GM19395 (cell line): Measurements from ENCODE around the gene CORO7.

Experiments used
- ATAC-seq: cut with Tn5 transposase; IDR thresholded peaks from one replicate; pipeline ENCODE4 v1.9.1; 2021; ENCODE audit warnings: mild to moderate bottlenecking, moderate library complexity; ENCODE audit not compliant: unreplicated experiment

Gene CORO7

DNA sequence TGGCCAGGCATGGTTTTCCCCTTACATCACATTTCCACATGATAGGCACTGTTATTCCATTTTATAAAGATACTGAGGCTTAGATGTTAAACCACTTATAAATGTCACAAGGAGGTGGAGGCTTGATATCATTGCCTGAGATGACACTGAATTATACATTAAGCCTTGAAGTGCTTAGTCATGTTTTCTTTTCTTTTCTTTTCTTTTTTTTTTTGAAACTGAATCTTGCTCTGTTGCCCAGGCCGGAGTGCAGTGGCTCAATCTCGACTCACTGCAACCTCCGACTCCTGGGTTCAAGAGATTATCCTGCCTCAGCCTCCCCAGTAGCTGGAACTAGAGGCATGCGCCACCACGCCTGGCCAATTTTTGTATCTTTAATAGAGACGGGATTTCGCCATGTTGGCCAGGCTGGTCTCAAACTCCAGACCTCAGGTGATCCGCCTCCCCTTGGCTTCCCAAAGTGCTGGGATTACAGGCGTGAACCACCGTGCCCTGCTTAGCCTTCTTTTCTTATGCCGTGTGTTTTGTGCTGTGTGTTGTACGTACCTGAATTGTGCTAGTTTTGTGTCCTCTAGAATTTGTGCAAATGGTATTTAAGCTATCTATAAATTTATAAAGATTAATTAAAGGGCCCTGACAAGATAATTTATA, 10.5 kb upstream of the CORO7 start:
- ATAC-seq, result no peak

DNA sequence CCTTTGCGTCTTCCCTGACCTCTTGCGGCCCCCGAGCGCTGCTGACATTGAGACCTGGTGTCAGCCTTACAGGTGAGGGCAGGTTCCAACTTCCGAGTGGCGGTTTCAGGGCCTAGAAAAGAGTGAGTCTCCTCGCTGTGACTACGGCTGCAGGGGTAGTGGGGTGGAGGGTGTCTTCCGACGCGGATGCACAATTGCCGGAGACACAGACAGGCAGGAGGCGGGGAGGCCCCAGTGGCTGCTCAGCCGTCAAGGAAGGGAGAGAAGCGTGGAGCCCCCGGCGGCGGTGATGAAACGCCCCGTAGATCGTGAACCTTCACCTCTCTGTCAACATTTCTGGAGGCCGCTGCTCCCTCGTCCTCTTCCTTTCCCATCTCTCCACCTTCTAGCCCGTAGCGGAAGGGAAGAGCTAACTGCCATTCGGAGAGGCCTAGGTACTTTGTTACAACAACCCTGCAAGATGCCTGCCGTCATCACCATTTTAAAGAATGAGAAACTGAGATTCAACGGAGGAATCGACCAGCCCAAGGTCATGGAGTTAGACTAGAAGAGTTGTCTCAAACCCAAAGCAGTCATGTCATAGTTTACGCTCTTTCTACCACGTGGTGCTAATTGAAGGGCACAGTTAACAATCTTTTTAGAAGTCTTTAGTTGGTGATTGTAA, 9.8 kb upstream of the CORO7 start:
- peak; percentile 40 for ATAC-seq

DNA sequence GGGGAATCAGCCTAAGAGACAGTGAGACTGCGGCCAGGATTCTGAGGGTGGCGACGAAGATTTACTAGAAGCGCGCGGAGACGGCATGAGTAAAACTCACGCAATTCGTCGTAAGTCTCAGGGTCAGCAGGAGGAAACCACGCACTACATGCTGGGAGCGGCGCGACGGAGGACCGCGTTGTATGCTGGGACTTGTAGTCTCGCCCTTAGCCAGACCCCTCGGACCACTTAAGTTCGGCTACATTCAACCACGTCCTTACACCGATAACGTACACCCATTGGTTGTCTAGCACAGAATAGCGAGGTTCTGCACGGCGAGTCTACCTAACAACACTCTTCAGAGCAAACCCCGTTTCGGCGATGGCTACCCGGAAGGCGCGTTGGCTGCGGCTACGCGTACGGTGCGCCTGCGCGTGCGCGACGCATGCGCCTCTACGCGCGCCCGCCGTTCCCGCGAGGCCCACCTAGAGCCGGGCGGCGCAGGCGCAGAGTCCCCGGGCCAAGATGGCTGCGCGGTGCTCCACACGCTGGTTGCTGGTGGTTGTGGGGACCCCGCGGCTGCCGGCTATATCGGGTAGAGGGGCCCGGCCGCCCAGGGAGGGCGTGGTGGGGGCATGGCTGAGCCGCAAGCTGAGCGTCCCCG, 9.1 kb upstream of the CORO7 start, which contains the start of gene DNAJA3:
DNAJA3 (plus strand) TSS at position 491 of the 643 bp plus-strand sequence; CDS start at position 505, 14 bp downstream.
- peak; percentile 92 for ATAC-seq

DNA sequence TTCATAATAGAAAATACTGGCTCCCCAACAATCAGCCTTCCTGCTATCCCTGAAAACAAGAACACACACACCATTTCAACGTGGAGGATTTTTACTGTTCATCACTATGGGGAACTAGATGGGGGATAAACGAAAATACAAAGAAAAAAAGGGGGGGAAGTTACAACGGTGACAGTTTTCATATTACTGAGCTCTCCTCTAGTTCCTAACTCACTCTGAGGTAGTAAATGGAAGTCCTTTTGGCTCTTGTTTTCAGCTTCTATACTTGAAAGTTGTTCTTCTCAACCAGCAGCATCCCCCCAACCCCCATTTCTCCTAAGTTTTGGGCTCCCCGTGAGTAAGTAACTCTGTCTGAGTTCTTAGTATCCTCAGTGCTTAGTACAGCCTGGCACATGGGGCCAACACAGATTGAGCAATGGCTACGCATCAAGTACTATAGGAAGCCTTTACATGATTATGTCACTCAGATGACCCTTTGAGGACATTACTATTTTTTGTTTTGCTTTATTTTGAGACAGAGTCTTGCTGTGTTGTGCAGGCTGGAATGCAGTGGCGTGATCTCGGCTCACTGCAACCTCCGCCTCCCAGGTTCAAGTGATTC, 4.2 kb upstream of the CORO7 start:
- ATAC-seq, result no peak

DNA sequence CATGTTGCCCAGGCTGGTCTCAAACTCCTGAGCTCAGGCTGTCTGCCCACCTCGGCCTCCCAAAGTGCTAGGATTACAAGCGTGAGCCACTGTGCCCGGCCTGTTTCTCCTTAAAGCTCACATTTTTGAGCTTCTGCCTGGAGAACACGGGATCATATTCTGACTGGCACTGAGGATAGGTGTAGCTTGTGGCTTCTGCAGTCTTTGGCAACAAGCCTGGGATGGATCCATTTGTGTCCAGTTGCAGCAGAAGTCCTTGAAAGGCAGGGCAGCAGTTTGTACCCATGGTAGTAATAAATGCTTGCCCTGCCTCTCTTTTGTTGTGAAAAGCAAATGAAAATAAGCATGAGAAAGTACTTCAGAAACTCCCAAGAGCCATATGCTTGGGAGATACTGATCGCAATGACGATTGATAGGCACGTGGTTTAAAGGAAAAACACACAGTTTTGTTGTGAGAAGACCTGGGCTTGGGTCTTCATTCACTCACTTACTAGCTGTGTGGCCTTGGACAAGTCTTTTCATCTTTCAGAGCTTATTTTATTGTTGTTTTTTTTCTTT, 3.1 kb upstream of the CORO7 start:
- no peak for ATAC-seq

DNA sequence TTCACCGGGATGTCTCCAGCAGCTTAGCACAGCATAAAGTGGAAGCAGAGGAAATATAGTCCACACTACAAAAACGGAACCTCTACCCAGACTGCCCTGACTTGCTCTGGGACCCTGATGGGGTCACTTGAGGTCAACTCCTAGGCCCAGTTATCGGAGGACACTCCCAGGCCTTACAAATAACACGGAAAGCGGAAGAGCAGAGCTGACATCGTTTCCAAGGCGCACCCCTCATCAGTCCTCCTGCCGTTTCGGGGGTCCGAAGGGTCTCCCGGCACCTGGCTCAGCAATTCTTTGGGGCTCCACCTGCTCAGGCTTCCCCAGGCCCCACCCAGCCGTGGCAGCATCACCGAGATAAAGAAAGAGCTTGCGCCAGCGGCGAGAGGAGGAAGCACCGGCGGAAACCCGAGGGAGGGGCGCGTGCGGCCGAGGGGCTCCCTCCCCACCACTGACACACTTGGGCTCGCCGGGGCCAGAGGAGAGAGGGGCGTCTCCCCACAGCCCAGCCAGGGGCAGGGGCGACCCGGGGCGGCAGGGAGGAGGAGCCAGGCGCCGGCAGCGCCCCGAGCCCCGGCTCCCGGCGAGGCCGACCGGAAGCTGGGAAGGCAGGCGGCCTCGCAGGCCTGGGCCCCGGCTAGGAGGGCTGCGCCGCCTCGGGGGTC, 727 bp downstream of the CORO7 start:
- ATAC-seq, result peak; percentile 15

DNA sequence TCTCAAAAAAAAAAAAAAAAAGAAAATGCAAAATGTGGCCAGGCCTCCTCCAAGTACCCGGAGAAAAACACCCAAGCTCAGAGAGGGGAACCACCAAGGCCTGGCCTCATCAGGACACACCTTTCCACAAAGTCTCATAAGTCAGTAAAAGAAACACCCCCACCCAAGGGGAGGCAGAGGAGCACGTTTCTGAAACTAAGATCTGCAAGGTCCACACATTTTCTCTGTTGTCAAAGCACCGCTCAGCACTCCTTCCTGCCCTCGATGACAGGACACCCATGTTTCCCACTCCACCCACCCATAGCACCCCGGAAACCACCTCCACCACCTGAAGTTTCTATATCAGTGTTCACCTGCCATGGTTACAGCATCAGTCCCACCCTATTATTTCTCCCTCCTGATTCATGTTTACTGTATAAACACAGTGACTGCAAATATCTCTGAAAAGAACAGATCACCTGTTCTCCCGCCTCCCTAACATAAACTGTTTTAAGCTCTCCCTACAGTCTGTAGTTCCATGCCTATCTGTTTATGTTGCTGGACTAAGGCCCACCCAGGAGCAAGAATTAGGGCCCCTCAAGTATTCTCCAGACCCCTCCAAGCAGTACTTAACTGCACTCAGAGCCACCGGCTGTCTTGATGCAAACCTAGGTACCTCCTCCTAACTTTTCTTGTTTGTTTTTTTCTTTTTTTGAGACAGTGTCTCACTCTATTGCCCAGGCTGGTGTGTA, 2.0 kb downstream of the CORO7 start:
- peak; percentile 81 for ATAC-seq

DNA sequence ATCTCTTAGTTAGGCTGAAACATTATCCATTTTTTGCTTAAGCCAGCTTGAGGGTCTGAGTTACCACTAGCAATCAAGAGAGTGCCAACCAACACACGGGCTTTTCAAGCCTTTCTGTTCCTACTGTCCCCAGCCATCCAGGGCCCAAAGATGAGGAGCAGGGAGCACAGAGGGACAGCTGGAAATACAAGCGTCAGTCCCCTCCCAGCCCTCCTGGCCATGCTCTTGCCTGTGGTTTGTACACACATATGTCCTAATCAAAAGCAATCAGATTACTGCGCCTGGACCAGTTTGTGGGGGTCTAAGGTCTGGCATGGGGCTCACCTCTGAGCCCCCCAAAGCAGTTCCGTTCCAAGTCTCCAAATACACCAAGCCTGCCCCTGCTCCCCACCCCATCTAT, 3.5 kb downstream of the CORO7 start:
- ATAC-seq, result no peak

DNA sequence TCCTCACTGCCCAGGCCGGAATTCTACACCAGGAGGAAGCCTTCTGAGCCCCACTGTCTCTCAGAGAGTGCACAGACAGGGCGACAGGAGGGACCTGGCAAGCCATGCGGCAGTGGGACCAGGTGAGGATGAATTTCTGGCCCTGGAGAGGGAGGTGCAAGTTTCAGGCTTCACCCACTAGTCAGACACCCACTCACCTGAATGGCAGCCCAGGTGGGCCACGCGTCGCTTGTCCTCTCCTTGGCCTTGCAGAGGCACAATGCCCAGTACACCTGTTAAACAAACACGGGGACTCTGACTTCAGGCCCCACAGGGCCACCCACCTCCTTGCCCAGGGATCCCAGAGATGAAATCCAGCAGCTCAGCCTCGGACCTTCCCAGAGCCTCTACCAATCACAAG, 4.2 kb downstream of the CORO7 start:
- ATAC-seq, result no peak

DNA sequence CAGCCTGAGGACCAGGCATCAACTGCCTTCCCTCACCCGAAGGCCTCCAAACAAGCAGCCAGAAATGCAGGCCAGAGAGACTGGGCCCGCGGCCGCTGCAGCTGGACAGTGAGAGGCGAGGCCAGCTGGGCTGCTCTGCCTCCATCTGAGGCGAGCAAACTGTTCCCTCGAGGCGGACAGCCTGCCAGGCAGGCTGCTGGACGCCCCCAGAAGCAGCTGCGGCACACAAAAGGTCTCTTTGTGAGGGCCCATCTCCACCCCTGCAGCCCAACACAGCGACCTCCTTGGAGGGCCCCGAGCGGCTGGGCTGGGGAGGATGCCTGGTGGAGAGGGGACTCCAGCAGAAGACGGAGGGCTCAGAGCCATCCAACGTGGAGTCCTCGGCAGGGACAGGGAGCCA, 4.7 kb downstream of the CORO7 start:
- no peak for ATAC-seq

DNA sequence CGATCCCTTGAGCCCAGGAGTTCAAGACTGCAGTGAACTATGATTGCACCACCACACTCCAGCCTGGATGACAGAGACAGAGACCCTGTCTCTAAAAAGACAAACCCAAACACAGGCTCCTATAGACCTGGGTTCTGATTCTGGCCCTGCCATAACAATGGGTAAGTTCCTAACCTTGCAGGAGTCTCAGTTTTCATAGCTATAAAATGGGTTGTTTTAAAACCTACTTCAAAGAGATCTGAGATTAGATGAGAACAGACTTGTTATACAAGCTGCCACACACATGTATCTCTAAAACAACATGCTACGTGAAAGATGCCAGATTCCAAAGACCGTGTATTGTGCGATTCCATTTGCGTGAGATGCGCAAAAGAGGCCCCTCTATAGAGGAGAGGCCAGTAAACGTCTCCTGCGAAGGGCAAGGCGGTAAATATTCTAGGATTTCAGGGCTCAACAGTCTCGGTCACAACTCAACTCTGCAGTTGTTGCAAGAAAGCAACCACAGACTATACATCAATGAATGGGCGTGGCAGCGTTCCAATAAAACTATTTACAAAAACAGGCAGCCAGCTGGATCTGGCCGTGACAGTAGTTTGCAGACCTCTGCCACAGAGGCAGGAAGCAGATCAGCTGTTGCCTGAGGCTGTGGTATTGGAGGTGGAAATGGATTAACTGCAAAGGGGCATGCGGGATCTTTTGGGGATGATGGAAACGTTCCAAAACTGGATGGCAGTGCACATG, 5.9 kb downstream of the CORO7 start:
- ATAC-seq, result no peak

DNA sequence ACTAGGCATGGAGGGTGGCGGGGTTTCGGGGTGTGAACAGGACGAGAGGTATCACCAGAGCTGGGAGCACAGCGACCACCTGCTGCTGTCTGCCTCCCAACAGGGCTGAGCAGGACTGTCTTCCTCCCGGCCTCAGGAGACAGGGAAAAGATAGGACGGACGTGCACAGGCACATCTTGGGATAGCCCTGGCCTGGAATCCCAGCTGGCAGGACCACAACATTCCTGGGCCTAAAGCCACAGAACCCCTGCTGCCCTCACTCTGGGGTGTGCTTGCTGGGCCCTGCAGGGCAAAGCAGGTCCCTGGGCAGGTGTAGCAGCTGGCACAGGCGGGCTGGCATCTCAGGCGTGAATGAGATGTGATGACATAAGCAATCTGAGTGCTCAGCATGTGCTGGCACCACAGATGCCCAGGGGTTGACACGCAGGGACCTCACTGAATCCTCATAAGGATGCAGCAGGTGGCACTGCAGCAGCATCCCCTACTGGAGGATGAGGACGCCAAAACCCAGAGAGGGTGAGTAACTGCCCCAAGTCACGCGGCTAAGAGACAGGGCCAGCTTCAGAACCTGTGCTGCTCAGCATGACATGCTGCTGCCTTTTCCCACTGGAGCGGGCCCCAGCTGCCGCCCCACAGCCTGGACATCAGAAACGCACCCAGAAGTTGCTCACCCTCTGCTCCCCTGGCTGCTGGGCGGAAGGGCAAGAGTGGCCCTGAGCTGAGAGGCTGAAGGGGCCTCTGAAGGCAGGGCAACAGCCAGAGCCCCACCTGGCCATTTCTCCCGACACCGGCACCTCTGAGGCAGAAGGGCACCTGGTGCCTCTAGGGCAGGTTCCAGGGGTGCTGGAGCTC, 7.1 kb downstream of the CORO7 start:
- ATAC-seq, result no peak

DNA sequence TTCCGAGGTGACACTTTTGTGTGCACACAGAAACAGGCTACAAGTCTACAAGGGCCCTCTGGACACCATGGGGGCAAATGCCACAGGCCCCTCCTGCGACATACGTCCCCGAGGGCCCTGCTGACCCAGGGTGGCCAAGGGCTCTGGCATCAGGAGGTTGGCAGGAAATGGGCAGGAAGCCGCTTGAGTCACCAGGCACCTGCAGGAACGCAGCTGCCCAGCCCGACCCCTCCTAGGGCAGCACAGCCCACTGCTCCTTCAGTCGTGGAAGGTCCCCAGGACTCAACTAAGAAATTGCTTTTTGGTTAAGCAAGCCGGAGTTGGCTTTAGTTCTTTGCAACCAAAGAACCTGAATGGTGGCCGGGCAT, 8.1 kb downstream of the CORO7 start:
- ATAC-seq, result no peak

DNA sequence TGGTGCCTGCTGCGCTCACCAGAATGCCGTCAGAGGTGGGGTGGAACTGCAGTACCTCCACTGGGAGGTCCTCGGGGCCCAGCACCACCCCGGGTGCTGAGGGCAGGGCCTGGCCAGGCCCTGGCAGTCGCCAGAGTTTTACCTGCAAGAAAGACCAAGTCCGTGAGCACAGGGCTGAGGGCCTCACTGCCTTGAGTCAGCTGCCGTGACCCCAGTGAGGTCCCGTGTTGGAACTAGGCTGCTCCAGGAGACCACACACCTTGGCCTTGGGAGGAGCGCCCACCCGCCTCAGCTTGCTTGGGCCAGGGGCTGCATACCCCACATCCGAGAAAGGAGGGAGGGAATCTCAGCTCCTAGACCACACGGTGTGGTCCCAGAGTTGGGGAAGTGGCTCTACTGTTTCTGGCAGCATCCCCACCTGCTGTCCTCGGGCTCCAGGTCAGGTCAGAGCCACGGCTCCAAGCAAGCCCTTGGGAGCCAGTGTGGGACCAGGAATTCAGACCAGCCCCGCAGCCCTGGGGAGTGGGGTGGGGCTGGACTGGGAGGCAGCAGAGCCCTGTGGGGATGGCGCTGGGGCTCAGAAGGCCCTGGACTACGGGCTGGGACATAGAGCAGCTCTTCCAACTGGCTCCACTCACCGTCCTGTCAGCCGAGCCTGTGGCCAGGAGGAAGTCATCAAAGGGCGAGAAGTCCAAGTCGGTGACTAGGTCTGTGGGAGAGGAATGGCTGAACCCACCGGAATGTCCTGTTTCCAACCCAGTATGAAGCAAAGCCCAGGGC, 8.7 kb downstream of the CORO7 start:
- no peak for ATAC-seq

DNA sequence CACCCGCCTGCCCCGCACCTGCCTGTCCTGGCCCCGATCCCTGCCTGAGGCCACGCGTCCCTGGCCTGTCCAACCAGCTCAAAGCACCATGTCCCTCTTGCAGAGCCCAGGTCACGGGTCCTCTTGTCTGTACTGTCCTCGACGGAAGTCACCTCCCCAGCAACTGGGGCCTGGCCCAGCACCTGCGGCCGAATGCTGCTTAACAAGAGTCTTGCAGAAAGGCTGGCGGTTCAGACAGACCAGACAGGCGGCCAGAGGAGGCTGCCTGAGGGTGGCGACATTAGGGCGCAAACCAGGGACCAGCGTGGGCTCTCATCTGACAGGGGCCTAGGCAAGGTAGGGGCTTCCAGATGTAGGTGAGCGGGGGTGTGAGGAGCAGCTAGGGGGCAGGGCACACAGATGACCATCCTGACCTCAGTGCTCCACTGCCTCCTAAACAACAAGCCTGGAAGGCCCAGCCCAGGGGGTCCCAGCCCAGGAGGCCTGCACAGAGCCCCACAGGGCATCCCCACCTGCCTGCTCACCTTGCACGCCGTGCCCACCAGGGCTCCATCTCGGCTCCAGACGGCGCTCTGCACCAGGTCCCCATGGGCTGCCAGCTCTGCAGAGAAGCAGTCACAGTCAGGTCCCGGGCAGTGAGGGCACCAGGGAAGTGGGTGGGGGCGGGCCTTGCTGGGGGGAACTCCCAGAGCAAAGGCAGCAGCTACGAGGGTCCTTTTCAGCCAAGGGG, 11.3 kb downstream of the CORO7 start:
- ATAC-seq, result no peak

DNA sequence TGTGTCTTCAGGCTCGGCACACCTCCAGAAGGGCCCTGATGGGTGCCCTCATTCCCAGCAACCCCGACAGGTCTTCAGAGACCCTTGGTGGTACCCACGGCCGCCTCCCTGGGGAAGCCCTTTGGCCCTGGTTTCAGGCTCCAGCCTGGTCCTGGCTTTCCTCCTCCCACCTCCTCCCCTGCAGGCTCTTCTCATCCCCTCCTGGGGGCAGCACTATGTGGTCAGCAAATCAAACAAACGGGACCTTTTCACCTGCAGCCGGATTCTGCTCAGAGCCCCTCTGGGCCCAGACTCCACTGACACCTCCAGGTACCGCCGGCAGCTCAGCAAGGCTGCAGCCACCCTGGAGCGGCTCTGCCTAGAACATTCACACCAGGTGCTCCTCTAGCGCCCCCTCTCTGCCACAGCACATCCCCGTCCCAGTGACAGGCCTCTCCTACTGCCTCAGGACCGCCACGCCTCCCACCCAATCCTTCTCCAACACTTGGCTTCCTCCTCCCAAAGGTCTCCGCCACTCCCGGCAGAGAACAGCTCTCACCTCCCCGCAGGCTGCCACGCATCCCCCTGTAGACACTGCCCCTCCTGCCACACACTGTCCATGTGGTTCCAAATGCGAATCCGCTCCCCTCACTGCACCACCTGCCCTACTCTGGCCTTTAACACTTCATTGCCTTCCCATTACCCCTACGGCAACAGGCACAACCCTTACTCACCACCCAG, 12.0 kb downstream of the CORO7 start:
- no peak for ATAC-seq
